OCI-LY7 (cell line): Measurements from ENCODE around the gene LRRC28. TPM values are rescaled to one million over a fixed set of nuclear protein-coding genes. Genes with fewer than 3 reads are reported as not detected.

Experiments used
- BruUV-seq: library from RNA; stranded (reverse); fragments of 400-500 nt; replicated peaks from 2 replicates; lab custom pipeline; 2021; lab: Mats Ljungman, UMichigan
- CTCF ChIA-PET: fragments of 300-600 bp; sonication (Branson Sonifier 250); formaldehyde crosslinking; loops from one replicate; lab custom pipeline; 2022; ENCODE audit warnings: antibody characterized with exemption; ENCODE audit not compliant: unreplicated experiment; lab: Charles Lee
- POLR2A ChIA-PET: fragments of 300-600 bp; sonication (Branson Sonifier 250); formaldehyde crosslinking; loops from one replicate; lab custom pipeline; 2022; ENCODE audit warnings: antibody characterized with exemption; lab: Charles Lee
- DNase-seq: peaks from one replicate; pipeline ENCODE4 v3.0.0-alpha.2; 2015; ENCODE audit warnings: low spot score
- H2AFZ ChIP-seq: fragments of 200-600 bp; sonication (generic), shearing (Covaris generic); 2 replicates; pipeline ENCODE4 v1.6.1; 2014; ENCODE audit warnings: mild to moderate bottlenecking, antibody characterized with exemption, low read length, moderate library complexity
- H3K27ac ChIP-seq: fragments of 200-600 bp; sonication (generic); 2 replicates; pipeline ENCODE4 v1.5.1; 2014; ENCODE audit warnings: mixed run types, low read depth, mild to moderate bottlenecking, moderate library complexity, low read length, inconsistent platforms; ENCODE audit not compliant: poor library complexity, severe bottlenecking
- H3K36me3 ChIP-seq: fragments of 200-600 bp; sonication (generic); 2 replicates; pipeline ENCODE4 v1.6.1; 2014; ENCODE audit warnings: mild to moderate bottlenecking, antibody characterized with exemption, low read length, moderate library complexity, mixed read lengths; ENCODE audit not compliant: insufficient read depth
- H3K4me1 ChIP-seq: fragments of 200-600 bp; sonication (generic); 2 replicates; pipeline ENCODE4 v1.5.1; 2014; ENCODE audit warnings: mild to moderate bottlenecking, low read length; ENCODE audit not compliant: insufficient read depth, poor library complexity, severe bottlenecking
- H3K4me2 ChIP-seq: fragments of 200-600 bp; sonication (generic); 2 replicates; pipeline ENCODE4 v1.6.1; 2014; ENCODE audit warnings: mild to moderate bottlenecking, low read length
- H3K4me3 ChIP-seq: fragments of 200-600 bp; sonication (generic); 2 replicates; pipeline ENCODE4 v1.5.1; 2014; ENCODE audit warnings: mild to moderate bottlenecking, low read depth, low read length; ENCODE audit not compliant: poor library complexity, severe bottlenecking
- H3K79me2 ChIP-seq: fragments of 200-600 bp; sonication (generic); 2 replicates; pipeline ENCODE4 v1.6.1; 2016; ENCODE audit warnings: low read depth, mild to moderate bottlenecking, low read length, moderate library complexity, mixed read lengths; ENCODE audit not compliant: insufficient read depth
- H3K9me2 ChIP-seq: fragments of 200-600 bp; sonication (generic); 2 replicates; pipeline ENCODE4 v1.6.1; 2016; ENCODE audit warnings: mild to moderate bottlenecking, low read length, mixed read lengths; ENCODE audit not compliant: insufficient read depth
- H3K9me3 ChIP-seq: fragments of 200-600 bp; sonication (generic); 2 replicates; pipeline ENCODE4 v1.6.1; 2014; ENCODE audit warnings: mild to moderate bottlenecking, mixed run types, low read length, mixed read lengths
- H4K20me1 ChIP-seq: fragments of 200-600 bp; sonication (generic); 2 replicates; pipeline ENCODE4 v1.6.1; 2014; ENCODE audit warnings: mild to moderate bottlenecking, antibody characterized with exemption, low read length, moderate library complexity, mixed read lengths; ENCODE audit not compliant: insufficient read depth
- EZH2phosphoT487 ChIP-seq: fragments of 200-600 bp; sonication (generic); IDR thresholded peaks from 2 replicates; pipeline ENCODE4 v1.6.1; 2018; ENCODE audit warnings: low read depth, borderline replicate concordance, mild to moderate bottlenecking, mixed run types, antibody characterized with exemption, low read length, moderate library complexity, mixed read lengths
- intact Hi-C: fragments of 100-400 bp; cut with micrococcal nuclease; formaldehyde crosslinking; loops from one replicate; pipeline ENCODE4 v1.10.0; 2022; ENCODE audit not compliant: unreplicated experiment
- total RNA-seq, 2 experiments: library from RNA; depleted of rRNA in 1 of 2; stranded (reverse); fragments of >200 nt in 1 of 2; shearing (Covaris generic) in 1 of 2; gene quantifications; 2 replicates each; pipeline ENCODE4 v1.2.3, GENCODE V29; 2014 to 2022
- TF ChIP-seq, protein P1 (sequence below): fragments of 200-600 bp; sonication (generic); conservative IDR thresholded peaks from 2 replicates; pipeline ENCODE4 v1.5.1; 2014; ENCODE audit warnings: mild to moderate bottlenecking, antibody characterized with exemption, low read length, moderate library complexity, mixed read lengths

Gene LRRC28
- total RNA-seq, 2 experiments from 2014 or later = 25.7 to 30.2 TPM

- Histone ChIP-seq H3K4me2 (no peak overlapping the region), H3K9me2 (no peaks in the 10 kb centered on the region), H3K27ac (no peak overlapping the region), H3K79me2 (no peaks in the 10 kb centered on the region), H3K4me3 (no peak overlapping the region), H4K20me1 (no peaks in the 10 kb centered on the region), H3K9me3 (no peaks in the 10 kb centered on the region), H3K36me3 (no peaks in the 10 kb centered on the region), H3K4me1 (no peaks in the 10 kb centered on the region), H2AFZ (no peak overlapping the region)
- no TSS peak for BruUV-seq
- TF ChIP-seq EZH2phosphoT487 = no peak
- CTCF ChIA-PET = no interaction called here
- POLR2A ChIA-PET = no interaction called here
- DNase-seq = no peak
- intact Hi-C loops = no loop called here
These were observed 55.5 kb downstream of the LRRC28 start for GRCh38 chr15:99306694-99307338.

GRCh38 chr15:99307735-99308134 is 56.5 kb downstream of the LRRC28 start:
- H3K4me1 ChIP-seq = no peaks in the 10 kb centered on the region
- H3K27ac ChIP-seq = no peak overlapping the region
- no peaks in the 10 kb centered on the region for H3K9me2 ChIP-seq
- ChIA-PET CTCF (no interaction called here), POLR2A (no interaction called here)
- intact Hi-C loops = no loop called here
- no peak overlapping the region for H3K4me2 ChIP-seq
- H3K79me2 ChIP-seq = no peaks in the 10 kb centered on the region
- peaks cover 2% of the 10 kb centered on the region; the same call in 1 of the 2 replicates for H3K36me3 ChIP-seq
- H3K4me3 ChIP-seq = no peak overlapping the region
- no peak for DNase-seq
- no TSS peak for BruUV-seq
- no peak overlapping the region for H2AFZ ChIP-seq
- peaks cover 6% of the 10 kb centered on the region; the same call in 1 of the 2 replicates for H3K9me3 ChIP-seq
- no peak for TF ChIP-seq EZH2phosphoT487
- TF ChIP-seq, protein P1, sequence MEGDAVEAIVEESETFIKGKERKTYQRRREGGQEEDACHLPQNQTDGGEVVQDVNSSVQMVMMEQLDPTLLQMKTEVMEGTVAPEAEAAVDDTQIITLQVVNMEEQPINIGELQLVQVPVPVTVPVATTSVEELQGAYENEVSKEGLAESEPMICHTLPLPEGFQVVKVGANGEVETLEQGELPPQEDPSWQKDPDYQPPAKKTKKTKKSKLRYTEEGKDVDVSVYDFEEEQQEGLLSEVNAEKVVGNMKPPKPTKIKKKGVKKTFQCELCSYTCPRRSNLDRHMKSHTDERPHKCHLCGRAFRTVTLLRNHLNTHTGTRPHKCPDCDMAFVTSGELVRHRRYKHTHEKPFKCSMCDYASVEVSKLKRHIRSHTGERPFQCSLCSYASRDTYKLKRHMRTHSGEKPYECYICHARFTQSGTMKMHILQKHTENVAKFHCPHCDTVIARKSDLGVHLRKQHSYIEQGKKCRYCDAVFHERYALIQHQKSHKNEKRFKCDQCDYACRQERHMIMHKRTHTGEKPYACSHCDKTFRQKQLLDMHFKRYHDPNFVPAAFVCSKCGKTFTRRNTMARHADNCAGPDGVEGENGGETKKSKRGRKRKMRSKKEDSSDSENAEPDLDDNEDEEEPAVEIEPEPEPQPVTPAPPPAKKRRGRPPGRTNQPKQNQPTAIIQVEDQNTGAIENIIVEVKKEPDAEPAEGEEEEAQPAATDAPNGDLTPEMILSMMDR = no peak
- no peaks in the 10 kb centered on the region for H4K20me1 ChIP-seq

DNA sequence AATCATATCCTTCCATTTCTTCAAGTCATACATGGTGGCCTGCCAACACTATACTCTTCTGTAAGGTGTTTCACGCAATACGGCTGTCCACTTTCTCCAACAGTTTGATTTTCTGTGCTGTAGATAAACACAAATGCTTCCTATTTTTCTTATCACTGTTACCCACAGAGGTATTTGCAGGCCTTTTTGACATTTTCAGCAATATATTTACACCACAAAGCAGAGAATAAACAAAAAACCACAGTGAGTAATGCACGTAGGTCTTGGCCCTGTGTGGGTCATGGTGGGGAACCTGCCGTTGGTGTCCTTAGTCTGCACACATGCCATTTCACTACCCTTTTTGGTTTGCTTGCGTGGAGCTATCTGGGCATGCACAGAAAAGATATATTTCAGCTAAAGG is 59.5 kb downstream of the LRRC28 start:
- CTCF ChIA-PET = no interaction called here
- intact Hi-C loops = no loop called here

More for the DNA sequence above, 59.5 kb downstream of the LRRC28 start:
- Histone ChIP-seq H4K20me1 (no peaks in the 10 kb centered on the region), H3K4me3 (no peak overlapping the region), H3K9me2 (no peaks in the 10 kb centered on the region), H2AFZ (no peak overlapping the region), H3K9me3 (peaks cover 11% of the 10 kb centered on the region; the same call in 1 of the 2 replicates), H3K4me2 (no peak overlapping the region), H3K4me1 (no peaks in the 10 kb centered on the region), H3K79me2 (no peaks in the 10 kb centered on the region), H3K27ac (no peak overlapping the region), H3K36me3 (peaks cover 4% of the 10 kb centered on the region; the same call in 1 of the 2 replicates)
- no peak for DNase-seq
- POLR2A ChIA-PET = interaction anchor here (0.7 kb wide), 1 partner anchor 553 kb away, joined by 3 read pairs; no protein-coding TSS in a partner anchor
- no peak for TF ChIP-seq EZH2phosphoT487
- TF ChIP-seq, protein P1 = no peak
- BruUV-seq = no TSS peak
